HepG2 (cell line): ENCODE data around the gene TOM1L1. TPM values are rescaled to one million over a fixed set of nuclear protein-coding genes. Genes with fewer than 3 reads are reported as not detected.
A peak's percentile ranks its signal among the peaks of the same experiment; 100 is the strongest.

Source experiments
- ASH2L ChIP-seq: fragments of 300-600, 200-600 bp; sonication (generic); IDR thresholded peaks from 2 replicates; pipeline ENCODE4 v1.7.0; 2017; ENCODE audit warnings: low read depth, mild to moderate bottlenecking, moderate library complexity, mixed read lengths, low read length; ENCODE audit not compliant: insufficient read length
- BCL6 ChIP-seq: IDR thresholded peaks from 2 replicates; pipeline ENCODE4 v1.6.1; 2016; ENCODE audit warnings: missing genetic modification reagents, missing compliant biosample characterization
- BCLAF1 ChIP-seq: fragments of 450-650 bp; IDR thresholded peaks from 2 replicates; pipeline ENCODE4 v1.6.1; 2017; ENCODE audit warnings: mild to moderate bottlenecking
- CCAR2 ChIP-seq: fragments of 200-400 bp; formaldehyde crosslinking; optimal IDR thresholded peaks from 2 replicates; pipeline ENCODE3; 2018; ENCODE audit warnings: low read depth, mild to moderate bottlenecking, low read length, moderate library complexity
- DPF2 ChIP-seq: sonication (generic); formaldehyde crosslinking; IDR thresholded peaks from 2 replicates; pipeline ENCODE4 v1.4.0; 2020; ENCODE audit warnings: mild to moderate bottlenecking, low read depth, missing genetic modification reagents, borderline replicate concordance
- DR1 ChIP-seq: sonication (generic); formaldehyde crosslinking; IDR thresholded peaks from 2 replicates; pipeline ENCODE4 v1.8.0; 2021; ENCODE audit warnings: mild to moderate bottlenecking, missing genetic modification reagents, inconsistent platforms
- HNRNPK ChIP-seq: fragments of 200-400 bp; formaldehyde crosslinking; IDR thresholded peaks from 2 replicates; pipeline ENCODE4 v1.6.1; 2018; ENCODE audit warnings: low read length, low read depth, moderate library complexity, mild to moderate bottlenecking; ENCODE audit not compliant: poor library complexity, severe bottlenecking
- HNRNPLL ChIP-seq: fragments of 200-400 bp; formaldehyde crosslinking; IDR thresholded peaks from 2 replicates; pipeline ENCODE4 v1.6.1; 2017; ENCODE audit warnings: mild to moderate bottlenecking, low read depth, low read length; ENCODE audit not compliant: poor library complexity, severe bottlenecking
- HOXA5 ChIP-seq: sonication (generic); formaldehyde crosslinking; IDR thresholded peaks from 2 replicates; pipeline ENCODE4 v1.4.0; 2020; ENCODE audit warnings: missing genetic modification reagents
- ISL2 ChIP-seq: sonication (generic); formaldehyde crosslinking; IDR thresholded peaks from 2 replicates; pipeline ENCODE4 v1.5.0; 2020; ENCODE audit warnings: missing genetic modification reagents
- JARID2 ChIP-seq: sonication (generic); formaldehyde crosslinking; IDR thresholded peaks from 2 replicates; pipeline ENCODE4 v1.8.1; 2023; ENCODE audit warnings: missing genetic modification reagents, inconsistent platforms; ENCODE audit not compliant: insufficient replicate concordance
- MAF1 ChIP-seq: sonication (generic); formaldehyde crosslinking; IDR thresholded peaks from 2 replicates; pipeline ENCODE4 v1.5.0; 2020; ENCODE audit warnings: missing genetic modification reagents, borderline replicate concordance
- MAFG ChIP-seq: sonication (generic); formaldehyde crosslinking; IDR thresholded peaks from 2 replicates; pipeline ENCODE4 v1.5.1; 2020; ENCODE audit warnings: mild to moderate bottlenecking, missing genetic modification reagents
- MAX ChIP-seq: IDR thresholded peaks from 2 replicates; pipeline ENCODE4 v1.6.1; 2012; ENCODE audit warnings: inconsistent platforms
- NR1H2 ChIP-seq: sonication (generic); formaldehyde crosslinking; IDR thresholded peaks from 2 replicates; pipeline ENCODE4 v1.8.1; 2022; ENCODE audit warnings: low read depth, missing genetic modification reagents, borderline replicate concordance
- PHF8 ChIP-seq: sonication (generic); formaldehyde crosslinking; IDR thresholded peaks from 2 replicates; pipeline ENCODE4 v1.5.0; 2020; ENCODE audit warnings: missing genetic modification reagents
- RBM22 ChIP-seq: fragments of 200-400 bp; formaldehyde crosslinking; optimal IDR thresholded peaks from 2 replicates; pipeline ENCODE3; 2017; ENCODE audit warnings: mild to moderate bottlenecking, low read length, moderate library complexity
- SP1 ChIP-seq, 2 experiments: fragments of 450-650 bp in 1 of 2; sonication (generic) in 1 of 2; formaldehyde crosslinking in 1 of 2; IDR thresholded peaks; 2 replicates each; pipeline versions ENCODE4 v1.4.0 to v1.6.1; 2016 to 2020; ENCODE audit warnings: missing genetic modification reagents in 1 of 2
- ZBTB34 ChIP-seq: sonication (generic); formaldehyde crosslinking; IDR thresholded peaks from 2 replicates; pipeline ENCODE4 v1.8.0; 2022; ENCODE audit warnings: mild to moderate bottlenecking, missing genetic modification reagents
- ZBTB7B ChIP-seq: sonication (generic); formaldehyde crosslinking; IDR thresholded peaks from 2 replicates; pipeline ENCODE4 v1.4.0; 2020; ENCODE audit warnings: missing genetic modification reagents
- ZFX ChIP-seq: sonication (generic); formaldehyde crosslinking; IDR thresholded peaks from 2 replicates; pipeline ENCODE4 v1.4.0; 2020; ENCODE audit warnings: mild to moderate bottlenecking, low read depth, missing genetic modification reagents, moderate library complexity
- ZNF230 ChIP-seq: sonication (generic); formaldehyde crosslinking; IDR thresholded peaks from 2 replicates; pipeline ENCODE4 v1.4.0; 2020; ENCODE audit warnings: mild to moderate bottlenecking, missing genetic modification reagents
- ZNF276 ChIP-seq: sonication (generic); formaldehyde crosslinking; IDR thresholded peaks from 2 replicates; pipeline ENCODE4 v1.4.0; 2020; ENCODE audit warnings: mild to moderate bottlenecking, low read depth, missing genetic modification reagents
- polyA plus RNA-seq, 8 experiments: library from polyadenylated mRNA; depleted of rRNA in 3 of 8; stranded (reverse) in 7 of 8; unstranded in 1 of 8; fragments of >200 nt; fragmentation: Illumina TruSeq in 4 of 8; extraction: Trizol in 4 of 8; gene quantifications; 2 replicates each; pipeline versions ENCODE4 v1.2.1 to v1.2.3, GENCODE V29; 2011 to 2016; ENCODE audit warnings: low read depth in 4 of 8, missing spikeins in 1 of 8, mixed read lengths in 1 of 8; ENCODE audit not compliant: insufficient read depth in 1 of 8
- total RNA-seq, 5 experiments: library from RNA; depleted of rRNA; stranded (reverse); fragments of >200 nt; fragmentation: Illumina TruSeq; extraction: Trizol; gene quantifications; 2 replicates each; pipeline ENCODE4 v1.2.3, GENCODE V29; 2016; ENCODE audit warnings: low read depth in 1 of 5

TOM1L1 gene
- total and polyA plus RNA-seq, 2 of the 13 experiments (the other 11 are each of a cell fraction or from before 2014, with no cell fraction given): 45.3 to 51.3 TPM

GRCh38 chr17:54900457-54901229 lies at the start of gene TOM1L1 (continued):
- TF ChIP-seq MAFG: no peak
- no peak for TF ChIP-seq MAF1 (CRISPR knock-in tag)
- TF ChIP-seq HOXA5 (CRISPR knock-in tag): 0 out of 2 replicates have a peak, but pooled peaks have one; percentile 6
- TF ChIP-seq HNRNPLL: peak; percentile 97
- TF ChIP-seq HNRNPK: peak; percentile 51
- TF ChIP-seq ZBTB7B (CRISPR knock-in tag): peak; percentile 28; the same call in 1 of the 2 replicates
- TF ChIP-seq NR1H2 (CRISPR knock-in tag): no peak
- TF ChIP-seq SP1 (IDR thresholded peaks at IDR 0.05): no peak
- peak; percentile 48; the same call in 1 of the 2 replicates for TF ChIP-seq SP1 (CRISPR knock-in tag; IDR thresholded peaks at IDR 0.05)
- TF ChIP-seq BCLAF1: no peak
- peak; percentile 74 for TF ChIP-seq ASH2L
- TF ChIP-seq PHF8 (CRISPR knock-in tag): peak; percentile 90
- peak; percentile 80; the same call in 1 of the 2 replicates for TF ChIP-seq ZFX
- TF ChIP-seq DR1 (CRISPR knock-in tag): no peak
- TF ChIP-seq ZNF276: no peak; the same call in 1 of the 2 replicates
- no peak; the same call in 1 of the 2 replicates for TF ChIP-seq ZNF230 (CRISPR knock-in tag)
- no peak for TF ChIP-seq RBM22
- no peak for TF ChIP-seq BCL6 (CRISPR knock-in tag)
- no peak for TF ChIP-seq CCAR2
- no peak for TF ChIP-seq DPF2 (CRISPR knock-in tag)
- TF ChIP-seq ISL2 (CRISPR knock-in tag): no peak
- TF ChIP-seq ZBTB34: peak; percentile 85
- TF ChIP-seq JARID2 (CRISPR knock-in tag): no peak
- TF ChIP-seq MAX: peak; percentile 35
